SW480 (cell line): ENCODE data around the gene LYSMD2.

Experiments used
- DNase-seq: peaks from one replicate; pipeline ENCODE4 v3.0.0-alpha.2; 2016; ENCODE audit warnings: low spot score

LYSMD2 gene

GRCh38 chr15:51737522-51738305, at the start of gene LYSMD2:
LYSMD2 (minus strand) TSS chr15:51737655; CDS start chr15:51737622, 33 bp downstream.
- DNase-seq, result peak; percentile 35

GRCh38 chr15:51787130-51787529, 49.7 kb upstream of the LYSMD2 start:
- peak; percentile 48 for DNase-seq

- no peak for DNase-seq
These were observed 46.5 kb upstream of the LYSMD2 start for GRCh38 chr15:51783967-51784366.

GRCh38 chr15:51782357-51782896, 45.0 kb upstream of the LYSMD2 start:
- DNase-seq, result no peak

- DNase-seq, result no peak
These were observed 44.1 kb upstream of the LYSMD2 start for GRCh38 chr15:51781506-51781905.

- no peak for DNase-seq
These were observed 43.2 kb upstream of the LYSMD2 start for GRCh38 chr15:51780636-51781035.

GRCh38 chr15:51776952-51777569, 39.6 kb upstream of the LYSMD2 start:
- peak; percentile 62 for DNase-seq

GRCh38 chr15:51775967-51776816, 38.7 kb upstream of the LYSMD2 start:
- DNase-seq, result peak; percentile 34

GRCh38 chr15:51774916-51775315, 37.5 kb upstream of the LYSMD2 start:
- DNase-seq, result no peak

GRCh38 chr15:51771773-51772172, 34.3 kb upstream of the LYSMD2 start:
- no peak for DNase-seq

- DNase-seq, result no peak
These were observed 33.4 kb upstream of the LYSMD2 start for GRCh38 chr15:51770902-51771301.

- no peak for DNase-seq
These were observed 30.6 kb upstream of the LYSMD2 start for GRCh38 chr15:51768018-51768417.

GRCh38 chr15:51766341-51766740, 28.9 kb upstream of the LYSMD2 start:
- no peak for DNase-seq

- no peak for DNase-seq
These were observed 28.3 kb upstream of the LYSMD2 start for GRCh38 chr15:51765751-51766150.

- DNase-seq, result no peak
These were observed 23.4 kb upstream of the LYSMD2 start for GRCh38 chr15:51760805-51761204.

- DNase-seq, result no peak
These were observed 22.2 kb upstream of the LYSMD2 start for GRCh38 chr15:51759557-51760070.

- DNase-seq, result no peak
These were observed 21.2 kb upstream of the LYSMD2 start for GRCh38 chr15:51758645-51759044.

- DNase-seq, result no peak
These were observed 20.0 kb upstream of the LYSMD2 start for GRCh38 chr15:51757450-51757849.

- no peak for DNase-seq
These were observed 19.0 kb upstream of the LYSMD2 start for GRCh38 chr15:51756482-51756881.

GRCh38 chr15:51755790-51756189, 18.3 kb upstream of the LYSMD2 start:
- no peak for DNase-seq

GRCh38 chr15:51754267-51754666, 16.8 kb upstream of the LYSMD2 start:
- no peak for DNase-seq

- DNase-seq, result no peak
These were observed 15.4 kb upstream of the LYSMD2 start for GRCh38 chr15:51752888-51753287.
